Measurements from ENCODE around the gene WHAMM.

- TF ChIP-seq CTCF (conservative IDR thresholded peaks at IDR 0.05; ENCODE audit: low read depth, low read length) = no peak
- TF ChIP-seq RCOR1 (IDR thresholded peaks at IDR 0.05; ENCODE audit: insufficient replicate concordance, low read length) = no peak
- no peak for TF ChIP-seq CHD1 (IDR thresholded peaks at IDR 0.05; ENCODE audit: low read depth, low read length)
- TF ChIP-seq MAZ (IDR thresholded peaks at IDR 0.05; ENCODE audit: borderline replicate concordance, low read depth, low read length) = no peak
Measured at GRCh38 chr15:82852941-82853561, 43.6 kb downstream of the WHAMM start.
